RPMI8226 (cell line): ENCODE results near the gene DUSP7.
A peak's percentile ranks its signal among the peaks of the same experiment; 100 is the strongest.

ENCODE experiments used
- DNase-seq: peaks from one replicate; pipeline ENCODE4 v3.0.0-alpha.2; 2015

The DUSP7 gene

GRCh38 chr3:52056521-52056967 lies at the start of gene DUSP7:
Gene DUSP7 (minus strand): TSS chr3:52056571. CDS start chr3:52056366, 205 bp downstream.
- peak; percentile 87 for DNase-seq

GRCh38 chr3:52104684-52105640 lies 48.6 kb upstream of the DUSP7 start:
- no peak for DNase-seq

- no peak for DNase-seq
Observed at GRCh38 chr3:52102934-52103333, 46.6 kb upstream of the DUSP7 start.

- no peak for DNase-seq
Observed at GRCh38 chr3:52099001-52099401, 42.6 kb upstream of the DUSP7 start.

- DNase-seq: no peak
Observed at GRCh38 chr3:52097851-52098507, 41.6 kb upstream of the DUSP7 start.

GRCh38 chr3:52095990-52096775 lies 39.8 kb upstream of the DUSP7 start:
- no peak for DNase-seq

- no peak for DNase-seq
Observed at GRCh38 chr3:52094571-52095485, 38.5 kb upstream of the DUSP7 start.

- no peak for DNase-seq
Observed at GRCh38 chr3:52093756-52094545, 37.6 kb upstream of the DUSP7 start.

- DNase-seq: no peak
Observed at GRCh38 chr3:52092891-52093290, 36.5 kb upstream of the DUSP7 start.

GRCh38 chr3:52092271-52092660 lies 35.9 kb upstream of the DUSP7 start:
- DNase-seq: no peak

GRCh38 chr3:52091586-52092270 lies 35.4 kb upstream of the DUSP7 start:
- no peak for DNase-seq

- no peak for DNase-seq
Observed at GRCh38 chr3:52090933-52091468, 34.6 kb upstream of the DUSP7 start.

GRCh38 chr3:52090131-52090932 lies 34.0 kb upstream of the DUSP7 start:
- DNase-seq: no peak

- no peak for DNase-seq
Observed at GRCh38 chr3:52089691-52090090, 33.3 kb upstream of the DUSP7 start.

- DNase-seq: no peak
Observed at GRCh38 chr3:52088445-52089367, 32.3 kb upstream of the DUSP7 start.

- no peak for DNase-seq
Observed at GRCh38 chr3:52087731-52088130, 31.4 kb upstream of the DUSP7 start.

- DNase-seq: no peak
Observed at GRCh38 chr3:52086976-52087663, 30.7 kb upstream of the DUSP7 start.

GRCh38 chr3:52086461-52086860 lies 30.1 kb upstream of the DUSP7 start:
- DNase-seq: no peak
